H1 (cell line): ENCODE measurements around the gene MRGPRE. TPM values are rescaled to one million over a fixed set of nuclear protein-coding genes. Genes with fewer than 3 reads are reported as not detected.

Source experiments
- CTCF ChIA-PET: fragments of 300-600 bp; sonication (Branson Sonifier 250); formaldehyde crosslinking; loops from one replicate; lab custom pipeline; 2021; ENCODE audit not compliant: partially characterized antibody; lab: Charles Lee
- POLR2A ChIA-PET: fragments of 300-600 bp; sonication (Branson Sonifier 250); formaldehyde crosslinking; loops from one replicate; lab custom pipeline; 2021; ENCODE audit warnings: inconsistent platforms; ENCODE audit not compliant: partially characterized antibody; lab: Charles Lee
- DNase-seq, 2 experiments: peaks; one replicate each; pipeline versions ENCODE4 v3.0.0 to v3.0.0-alpha.2; 2010 to 2022; ENCODE audit warnings: low spot score in 2 of 2, low read depth in 1 of 2, mixed read lengths in 1 of 2
- FAIRE-seq: peaks from 2 replicates; lab custom pipeline; 2011; peaks lifted over from hg19 to GRCh38; lab: Jason Lieb, UNC
- H2AFZ ChIP-seq: 2 replicates; pipeline ENCODE4 v1.8.1; 2012; ENCODE audit warnings: low read length, inconsistent platforms
- H2AK5ac ChIP-seq: 2 replicates; pipeline ENCODE4 v1.6.1; 2013; ENCODE audit warnings: low read depth, low read length
- H2BK120ac ChIP-seq: replicated peaks from 2 replicates; pipeline ENCODE3; 2013; ENCODE audit warnings: low read depth, low read length, inconsistent platforms
- H2BK12ac ChIP-seq: 2 replicates; pipeline ENCODE4 v1.6.1; 2013; ENCODE audit warnings: low read depth, low read length
- H2BK15ac ChIP-seq: 2 replicates; pipeline ENCODE4 v1.6.1; 2013; ENCODE audit warnings: low read length
- H2BK20ac ChIP-seq: 2 replicates; pipeline ENCODE4 v1.6.1; 2013; ENCODE audit warnings: low read length
- H2BK5ac ChIP-seq: 2 replicates; pipeline ENCODE4 v1.6.1; 2013; ENCODE audit warnings: low read depth, low read length
- H3K14ac ChIP-seq: 2 replicates; pipeline ENCODE4 v1.6.1; 2013; ENCODE audit warnings: inconsistent platforms; ENCODE audit not compliant: insufficient read length
- H3K18ac ChIP-seq: 2 replicates; pipeline ENCODE4 v1.6.1; 2013; ENCODE audit warnings: low read length; ENCODE audit errors: extremely low read depth
- H3K23ac ChIP-seq: 2 replicates; pipeline ENCODE4 v1.6.1; 2013; ENCODE audit warnings: inconsistent platforms; ENCODE audit not compliant: insufficient read length
- H3K23me2 ChIP-seq: 2 replicates; pipeline ENCODE4 v1.6.1; 2013; ENCODE audit warnings: low read depth, low read length
- H3K27ac ChIP-seq: 2 replicates; pipeline ENCODE4 v1.6.1; 2011; ENCODE audit warnings: low read depth, low read length, inconsistent platforms
- H3K27me3 ChIP-seq, 4 experiments: replicated peaks in 1 of 4; 1 replicate in 1 of 4; 2 replicates in 3 of 4; pipeline versions ENCODE4 v1.6.1 to v1.8.1; 2011 to 2013; ENCODE audit warnings: low read length in 3 of 4, mild to moderate bottlenecking in 3 of 4, inconsistent platforms in 2 of 4, mixed read lengths in 2 of 4, moderate library complexity in 1 of 4; ENCODE audit not compliant: control insufficient read depth in 3 of 4, insufficient read depth in 3 of 4; ENCODE audit errors: extremely low read depth in 1 of 4
- H3K36me3 ChIP-seq, 4 experiments: 2 replicates each; pipeline versions ENCODE4 v1.6.1 to v1.8.1; 2011 to 2013; ENCODE audit warnings: mild to moderate bottlenecking in 4 of 4, low read length in 3 of 4, moderate library complexity in 2 of 4, control low read depth in 1 of 4, inconsistent platforms in 1 of 4; ENCODE audit not compliant: insufficient read depth in 4 of 4, control insufficient read depth in 2 of 4
- H3K4ac ChIP-seq: replicated peaks from 2 replicates; pipeline ENCODE3; 2013; ENCODE audit warnings: low read length, low read depth, mixed read lengths, inconsistent platforms; ENCODE audit not compliant: insufficient read length
- H3K4me1 ChIP-seq, 4 experiments: replicated peaks in 1 of 4; 1 replicate in 1 of 4; 2 replicates in 3 of 4; pipeline versions ENCODE4 v1.6.1 to v1.8.1; 2011 to 2013; ENCODE audit warnings: low read length in 3 of 4, inconsistent platforms in 2 of 4, mixed read lengths in 1 of 4; ENCODE audit not compliant: insufficient read depth in 4 of 4, control insufficient read depth in 3 of 4
- H3K4me2 ChIP-seq, 2 experiments: 2 replicates each; pipeline versions ENCODE4 v1.6.1 to v1.8.1; 2011 to 2013; ENCODE audit warnings: low read depth in 2 of 2, low read length in 2 of 2, control low read depth in 1 of 2, inconsistent platforms in 1 of 2, mild to moderate bottlenecking in 1 of 2; ENCODE audit not compliant: insufficient read depth in 1 of 2
- H3K4me3 ChIP-seq, 4 experiments: fragments of 200-600, 300-600 bp in 1 of 4; sonication (generic), shearing (Covaris generic), sonication (Bioruptor Twin) in 1 of 4; 2 replicates each; pipeline versions ENCODE4 v1.5.1 to v1.8.1; 2011 to 2016; ENCODE audit warnings: low read length in 4 of 4, low read depth in 3 of 4, control low read depth in 2 of 4, inconsistent platforms in 2 of 4, mild to moderate bottlenecking in 2 of 4, mixed read lengths in 1 of 4, moderate library complexity in 1 of 4; ENCODE audit not compliant: insufficient read depth in 2 of 4; ENCODE audit errors: extremely low read depth in 1 of 4
- H3K56ac ChIP-seq: replicated peaks from 2 replicates; pipeline ENCODE3; 2013; ENCODE audit warnings: low read depth, mild to moderate bottlenecking, mixed read lengths, low read length, inconsistent platforms; ENCODE audit not compliant: insufficient read length
- H3K79me1 ChIP-seq: 2 replicates; pipeline ENCODE4 v1.6.1; 2013; ENCODE audit warnings: low read depth, low read length, control low read depth
- H3K79me2 ChIP-seq, 2 experiments: 2 replicates each; pipeline versions ENCODE4 v1.6.1 to v1.8.1; 2012 to 2013; ENCODE audit warnings: low read length in 2 of 2, mild to moderate bottlenecking in 2 of 2, inconsistent platforms in 1 of 2; ENCODE audit not compliant: insufficient read depth in 2 of 2, control insufficient read depth in 1 of 2
- H3K9ac ChIP-seq, 4 experiments: replicated peaks in 1 of 4; 1 replicate in 1 of 4; 2 replicates in 3 of 4; pipeline versions ENCODE4 v1.6.1 to v1.8.1; 2011 to 2013; ENCODE audit warnings: low read depth in 3 of 4, low read length in 3 of 4, control low read depth in 2 of 4, mild to moderate bottlenecking in 2 of 4, moderate library complexity in 2 of 4, inconsistent platforms in 1 of 4; ENCODE audit errors: extremely low read depth in 1 of 4
- H3K9me3 ChIP-seq, 2 experiments: 2 replicates each; pipeline versions ENCODE4 v1.6.1 to v1.8.1; 2012 to 2013; ENCODE audit warnings: mild to moderate bottlenecking in 2 of 2, moderate library complexity in 2 of 2, control low read depth in 1 of 2, inconsistent platforms in 1 of 2, low read depth in 1 of 2, low read length in 1 of 2, mixed read lengths in 1 of 2; ENCODE audit not compliant: insufficient read depth in 2 of 2
- H4K20me1 ChIP-seq, 2 experiments: replicated peaks in 1 of 2; 2 replicates each; pipeline versions ENCODE3 to v1.8.1; 2011 to 2013; ENCODE audit warnings: inconsistent platforms in 2 of 2, low read length in 2 of 2, mild to moderate bottlenecking in 1 of 2; ENCODE audit not compliant: insufficient read depth in 2 of 2, control insufficient read depth in 1 of 2
- H4K5ac ChIP-seq: 2 replicates; pipeline ENCODE4 v1.6.1; 2013; ENCODE audit warnings: low read length, low read depth, mixed read lengths, inconsistent platforms; ENCODE audit not compliant: insufficient read length
- H4K8ac ChIP-seq: 2 replicates; pipeline ENCODE4 v1.8.0; 2013; ENCODE audit warnings: mild to moderate bottlenecking, moderate library complexity, low read length, inconsistent platforms; ENCODE audit not compliant: insufficient read depth; ENCODE audit errors: extremely low read depth
- H4K91ac ChIP-seq: replicated peaks from 2 replicates; pipeline ENCODE3; 2013; ENCODE audit warnings: low read length, mixed read lengths, inconsistent platforms; ENCODE audit not compliant: insufficient read length
- BACH1 ChIP-seq: IDR thresholded peaks from 2 replicates; pipeline ENCODE4 v1.6.1; 2012; ENCODE audit warnings: low read length, improper control_type of control experiment
- BRCA1 ChIP-seq: IDR thresholded peaks from 2 replicates; pipeline ENCODE4 v1.6.1; 2012; ENCODE audit warnings: low read depth, low read length, improper control_type of control experiment
- CBX8 ChIP-seq: fragments of 300-800, 300-1000 bp; sonication (generic); IDR thresholded peaks from 2 replicates; pipeline ENCODE4 v1.7.1; 2016; ENCODE audit warnings: low read depth, low read length, borderline replicate concordance
- CHD2 ChIP-seq: IDR thresholded peaks from 2 replicates; pipeline ENCODE4 v1.6.1; 2012; ENCODE audit warnings: low read length, improper control_type of control experiment
- EP300 ChIP-seq, 2 experiments: IDR thresholded peaks; 1 replicate in 1 of 2; 2 replicates in 1 of 2; pipeline ENCODE4 v1.6.1; 2011 to 2012; ENCODE audit warnings: low read depth in 2 of 2, low read length in 2 of 2, mild to moderate bottlenecking in 2 of 2, borderline replicate concordance in 1 of 2, inconsistent platforms in 1 of 2, moderate library complexity in 1 of 2
- FOSL1 ChIP-seq: IDR thresholded peaks from 2 replicates; pipeline ENCODE4 v1.6.1; 2011; ENCODE audit warnings: mild to moderate bottlenecking, low read depth, low read length, moderate library complexity; ENCODE audit not compliant: insufficient read depth
- JUND ChIP-seq: IDR thresholded peaks from 2 replicates; pipeline ENCODE4 v1.6.1; 2011; ENCODE audit warnings: mild to moderate bottlenecking, improper control_type of control experiment, low read length
- RXRA ChIP-seq: IDR thresholded peaks from 2 replicates; pipeline ENCODE4 v1.6.1; 2011; ENCODE audit warnings: low read depth, mild to moderate bottlenecking, low read length, moderate library complexity; ENCODE audit not compliant: insufficient read depth
- SP4 ChIP-seq: IDR thresholded peaks from 2 replicates; pipeline ENCODE4 v1.6.1; 2012; ENCODE audit warnings: low read length, inconsistent platforms
- TAF7 ChIP-seq: optimal IDR thresholded peaks from 2 replicates; pipeline ENCODE3; 2011; ENCODE audit warnings: low read depth, mild to moderate bottlenecking, inconsistent platforms, low read length, moderate library complexity, borderline replicate concordance
- TCF12 ChIP-seq: IDR thresholded peaks from 2 replicates; pipeline ENCODE4 v1.6.1; 2011; ENCODE audit warnings: low read depth, mild to moderate bottlenecking, low read length
- WGBS, 2 experiments: shearing (Covaris generic) in 1 of 2; methylation state at CpG; one replicate each; pipeline versions ENCODE4 v1.1.6 to v1.1.7; 2013 to 2015; ENCODE audit warnings: low lambda C conversion rate in 2 of 2, mixed read lengths in 2 of 2, inconsistent platforms in 1 of 2, low coverage in 1 of 2, missing lambda C conversion rate in 1 of 2; ENCODE audit not compliant: insufficient replicate concordance in 2 of 2, insufficient coverage in 1 of 2, insufficient read length in 1 of 2; ENCODE audit errors: extremely low coverage in 1 of 2, missing lambda C conversion rate in 1 of 2; 5-methylcytosine and 5-hydroxymethylcytosine counted together
- polyA plus RNA-seq, 7 experiments: library from polyadenylated mRNA; depleted of rRNA in 3 of 7; stranded (reverse) in 5 of 7; unstranded in 2 of 7; fragments of >200 nt in 5 of 7; fragments of 200-250 nt in 2 of 7; gene quantifications; 1 replicate in 5 of 7; 2 replicates in 1 of 7; 4 replicates in 1 of 7; pipeline versions ENCODE4 v1.2.1 to v1.2.3, GENCODE V29; 2011 to 2013; ENCODE audit warnings: missing spikeins in 2 of 7, mixed read lengths in 2 of 7
- total RNA-seq: library from RNA; stranded (reverse); fragmentation: NEBNext Ultra II Directional; extraction: Animal tissue kit (Norgen Biotek cat#: 25700); gene quantifications from 2 replicates; pipeline ENCODE4 v1.2.1, GENCODE V29; 2021

The MRGPRE gene
- total and polyA plus RNA-seq, 2 of the 8 experiments (the other 6 are each of a cell fraction or from before 2014, with no cell fraction given), result not detected

- no peak overlapping the region for H2BK5ac ChIP-seq
- no peak overlapping the region for H3K56ac ChIP-seq
- H2BK15ac ChIP-seq, result no peak overlapping the region
- H3K4ac ChIP-seq, result no peak overlapping the region
- DNase-seq (no peak), FAIRE-seq (no peak)
- H3K4me2 ChIP-seq, result no peak overlapping the region
- peaks cover 0 to 4% (median 4%) of the 10 kb centered on the region in 4 experiments; a peak in 6 of 7 replicates for H3K4me1 ChIP-seq
- no peak overlapping the region for H2AFZ ChIP-seq
- H3K27ac ChIP-seq, result no peak overlapping the region
- H3K4me3 ChIP-seq, result no peak overlapping the region
- TF ChIP-seq SP4, result no peak
- TF ChIP-seq CBX8, result no peak
- TF ChIP-seq JUND, result no peak
- no peak for TF ChIP-seq BACH1
- no peak for TF ChIP-seq TAF7
- TF ChIP-seq BRCA1, result no peak
- no peak for TF ChIP-seq FOSL1
- TF ChIP-seq RXRA, result no peak
- TF ChIP-seq CHD2, result no peak
- no peak for TF ChIP-seq EP300 (IDR thresholded peaks at IDR 0.05; ENCODE audit: borderline replicate concordance in 1 of 2, low read depth in 2 of 2, low read length in 2 of 2)
- TF ChIP-seq TCF12, result no peak
- H4K20me1 ChIP-seq, result peaks cover 0 to 5% of the 10 kb centered on the region in 2 experiments
- no peaks in the 10 kb centered on the region for H3K36me3 ChIP-seq
- POLR2A ChIA-PET, result no interaction called here
- H4K91ac ChIP-seq, result no peak overlapping the region
- H4K5ac ChIP-seq, result no peak overlapping the region
- H4K8ac ChIP-seq, result no peak overlapping the region
- H3K79me1 ChIP-seq, result peaks cover 3% of the 10 kb centered on the region; the same call in 1 of the 2 replicates
- H3K27me3 ChIP-seq, result peaks cover 10 to 39% (median 30%) of the 10 kb centered on the region in 4 experiments
- no peaks in the 10 kb centered on the region for H3K9me3 ChIP-seq
- no peak overlapping the region for H2BK12ac ChIP-seq
- H3K18ac ChIP-seq, result no peak overlapping the region
- peaks cover 11% of the 10 kb centered on the region for H3K23me2 ChIP-seq
- CTCF ChIA-PET, result interaction anchor here (0.8 to 12.0 kb wide), 11 partner anchors 8 to 179 kb away, joined by 3 to 99 read pairs (median 4); no protein-coding TSS in a partner anchor
- WGBS, 2 experiments, result 90% methylated on average over 8 of the region's 12 CpGs; no CpG with 5 or more reads in 1 of the 2 experiments
- no peak overlapping the region for H2BK120ac ChIP-seq
- no peak overlapping the region for H2BK20ac ChIP-seq
- H3K14ac ChIP-seq, result no peak overlapping the region
- H3K23ac ChIP-seq, result no peak overlapping the region
- H3K79me2 ChIP-seq, result no peaks in the 10 kb centered on the region
- no peak overlapping the region for H3K9ac ChIP-seq
- H2AK5ac ChIP-seq, result 0 out of 2 replicates have a peak overlapping the region, but pooled peaks have one; percentile 24
Observed at GRCh38 chr11:3200388-3201111, 31.7 kb downstream of the MRGPRE start.
